Measurements from ENCODE around the gene DCC.
"Not testable (repeated sequence)": the region's sequence is repeated elsewhere in the genome, so short reads cannot be mapped to it uniquely, and the experiment has no call there.

Gene DCC

DNA sequence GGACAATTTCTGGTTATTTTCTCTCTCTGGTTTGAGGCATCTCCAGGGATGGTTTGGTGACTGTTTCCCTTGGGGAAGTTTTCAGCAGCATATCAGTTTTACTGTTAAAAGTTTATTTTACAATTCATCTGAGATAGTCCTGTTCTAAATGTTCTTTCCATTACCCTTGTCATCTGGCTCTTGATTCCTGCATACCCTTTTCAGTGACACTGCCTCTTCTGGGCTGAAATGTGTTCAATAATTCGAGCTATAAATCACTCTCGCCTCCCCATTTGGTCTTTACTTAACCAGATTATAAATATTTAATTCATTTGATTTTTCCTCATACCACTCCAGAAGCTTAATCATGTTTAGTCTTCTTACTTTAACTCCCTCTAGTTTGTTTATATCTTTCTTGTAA is 9.5 kb downstream of the DCC start:
- Histone ChIP-seq H3K4me3 (replicated peaks; ENCODE audit: low read depth, low read length) (no peak overlapping the region), H3K27me3 (replicated peaks; ENCODE audit: control insufficient read depth, insufficient read depth, low read length) (no peaks in the 10 kb centered on the region), H3K36me3 (ENCODE audit: control insufficient read depth, insufficient read depth, low read length) (no peaks in the 10 kb centered on the region)
- TF ChIP-seq, protein P1, sequence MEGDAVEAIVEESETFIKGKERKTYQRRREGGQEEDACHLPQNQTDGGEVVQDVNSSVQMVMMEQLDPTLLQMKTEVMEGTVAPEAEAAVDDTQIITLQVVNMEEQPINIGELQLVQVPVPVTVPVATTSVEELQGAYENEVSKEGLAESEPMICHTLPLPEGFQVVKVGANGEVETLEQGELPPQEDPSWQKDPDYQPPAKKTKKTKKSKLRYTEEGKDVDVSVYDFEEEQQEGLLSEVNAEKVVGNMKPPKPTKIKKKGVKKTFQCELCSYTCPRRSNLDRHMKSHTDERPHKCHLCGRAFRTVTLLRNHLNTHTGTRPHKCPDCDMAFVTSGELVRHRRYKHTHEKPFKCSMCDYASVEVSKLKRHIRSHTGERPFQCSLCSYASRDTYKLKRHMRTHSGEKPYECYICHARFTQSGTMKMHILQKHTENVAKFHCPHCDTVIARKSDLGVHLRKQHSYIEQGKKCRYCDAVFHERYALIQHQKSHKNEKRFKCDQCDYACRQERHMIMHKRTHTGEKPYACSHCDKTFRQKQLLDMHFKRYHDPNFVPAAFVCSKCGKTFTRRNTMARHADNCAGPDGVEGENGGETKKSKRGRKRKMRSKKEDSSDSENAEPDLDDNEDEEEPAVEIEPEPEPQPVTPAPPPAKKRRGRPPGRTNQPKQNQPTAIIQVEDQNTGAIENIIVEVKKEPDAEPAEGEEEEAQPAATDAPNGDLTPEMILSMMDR (IDR thresholded peaks at IDR 0.05; ENCODE audit: insufficient read depth, low read length, poor library complexity, severe bottlenecking), result no peak
- DNase-seq (ENCODE audit: extremely low read depth, insufficient read length), result no peak

DNA sequence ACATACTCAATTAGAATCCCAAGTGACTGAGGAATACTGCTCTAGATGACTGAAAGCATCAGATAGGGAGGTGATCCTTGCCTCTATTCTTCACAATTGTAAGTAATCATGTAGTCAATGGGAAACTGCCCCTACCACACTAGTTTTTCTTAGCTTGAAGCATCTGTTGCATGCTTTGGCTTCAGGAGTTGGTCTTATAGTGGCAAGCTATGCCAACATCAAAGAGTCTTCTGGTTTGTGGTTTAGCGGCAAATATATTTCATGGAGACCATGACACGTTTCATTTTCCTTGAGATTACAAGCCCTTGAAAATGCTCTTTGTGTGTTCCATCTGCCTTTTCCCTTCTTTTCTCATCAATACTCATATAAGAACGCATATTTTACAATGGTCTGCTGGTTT is 12.9 kb downstream of the DCC start:
- no peak for DNase-seq (ENCODE audit: extremely low read depth, insufficient read length)
- Histone ChIP-seq H3K4me3 (replicated peaks; ENCODE audit: low read depth, low read length) (no peak overlapping the region), H3K27me3 (replicated peaks; ENCODE audit: control insufficient read depth, insufficient read depth, low read length) (no peaks in the 10 kb centered on the region), H3K36me3 (ENCODE audit: control insufficient read depth, insufficient read depth, low read length) (no peaks in the 10 kb centered on the region)
- TF ChIP-seq, protein P1 (IDR thresholded peaks at IDR 0.05; ENCODE audit: insufficient read depth, low read length, poor library complexity, severe bottlenecking), result no peak

DNA sequence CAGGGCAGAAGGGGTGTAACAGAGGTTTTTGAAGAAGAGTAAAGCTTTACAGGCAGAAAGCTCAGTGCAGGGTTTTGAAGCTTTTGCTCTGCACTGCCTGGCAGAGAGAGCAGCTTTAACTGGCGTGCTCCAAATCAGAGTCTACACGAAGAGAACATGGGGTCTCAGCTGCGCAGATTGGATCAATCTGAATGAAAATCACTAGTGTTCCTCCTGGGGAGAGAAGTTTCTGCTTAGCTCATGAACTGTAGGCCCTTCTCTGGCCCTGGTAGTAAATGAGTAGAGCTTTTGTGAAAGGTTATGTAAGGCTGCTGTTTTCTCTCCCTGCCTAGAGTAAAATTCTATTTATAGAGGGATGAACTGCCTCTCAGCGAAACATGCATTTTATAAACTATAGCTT is 13.6 kb downstream of the DCC start:
- Histone ChIP-seq H3K36me3 (ENCODE audit: control insufficient read depth, insufficient read depth, low read length) (no peaks in the 10 kb centered on the region), H3K27me3 (replicated peaks; ENCODE audit: control insufficient read depth, insufficient read depth, low read length) (no peaks in the 10 kb centered on the region), H3K4me3 (replicated peaks; ENCODE audit: low read depth, low read length) (no peak overlapping the region)
- no peak for DNase-seq (ENCODE audit: extremely low read depth, insufficient read length)
- TF ChIP-seq, protein P1 (IDR thresholded peaks at IDR 0.05; ENCODE audit: insufficient read depth, low read length, poor library complexity, severe bottlenecking), result no peak

DNA sequence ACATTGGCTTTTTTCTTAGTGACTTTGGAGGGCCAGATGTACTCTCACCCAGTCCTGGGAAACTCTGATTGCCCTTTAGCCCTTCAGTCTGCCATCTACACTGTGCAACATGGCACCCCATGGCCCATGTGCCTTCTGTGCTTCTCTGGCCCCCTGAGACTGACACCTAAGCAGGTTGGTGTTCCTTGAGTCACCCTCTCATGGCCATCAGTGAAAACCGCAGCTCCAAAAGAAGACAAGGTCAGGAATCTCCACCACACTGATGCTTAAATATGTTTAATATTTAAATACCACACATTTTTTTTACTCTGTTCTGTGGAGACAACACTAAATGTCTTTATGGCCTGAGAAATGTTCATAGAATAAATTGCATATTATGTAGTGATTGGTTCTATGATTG is 23.9 kb downstream of the DCC start:
- no peaks in the 10 kb centered on the region for H3K36me3 ChIP-seq (ENCODE audit: control insufficient read depth, insufficient read depth, low read length)
- H3K27me3 ChIP-seq (replicated peaks; ENCODE audit: control insufficient read depth, insufficient read depth, low read length), result no peaks in the 10 kb centered on the region
- H3K4me3 ChIP-seq (replicated peaks; ENCODE audit: low read depth, low read length), result no peak overlapping the region
- DNase-seq (ENCODE audit: extremely low read depth, insufficient read length), result no peak
- TF ChIP-seq, protein P1 (IDR thresholded peaks at IDR 0.05; ENCODE audit: insufficient read depth, low read length, poor library complexity, severe bottlenecking), result no peak

DNA sequence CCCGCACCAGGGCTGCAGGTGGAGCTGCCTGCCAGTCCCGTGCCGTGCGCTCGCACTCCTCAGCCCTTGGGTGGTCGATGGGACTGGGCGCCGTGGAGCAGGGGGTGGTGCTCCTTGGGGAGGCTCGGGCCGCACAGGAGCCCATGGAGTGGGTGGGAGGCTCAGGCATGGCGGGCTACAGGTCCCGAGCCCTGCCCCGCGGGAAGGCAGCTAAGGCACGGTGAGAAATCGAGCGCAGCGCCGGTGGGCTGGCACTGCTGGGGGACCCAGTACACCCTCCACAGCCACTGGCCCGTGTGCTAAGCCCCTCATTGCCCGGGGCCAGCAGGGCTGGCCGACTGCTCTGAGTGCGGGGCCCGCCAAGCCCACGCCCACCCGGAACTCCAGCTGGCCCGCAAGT is 26.9 kb downstream of the DCC start:
- not testable (repeated sequence) for H3K4me3 ChIP-seq (replicated peaks; ENCODE audit: low read depth, low read length); H3K27me3 ChIP-seq (replicated peaks; ENCODE audit: control insufficient read depth, insufficient read depth, low read length); H3K36me3 ChIP-seq (ENCODE audit: control insufficient read depth, insufficient read depth, low read length); DNase-seq (ENCODE audit: extremely low read depth, insufficient read length)

DNA sequence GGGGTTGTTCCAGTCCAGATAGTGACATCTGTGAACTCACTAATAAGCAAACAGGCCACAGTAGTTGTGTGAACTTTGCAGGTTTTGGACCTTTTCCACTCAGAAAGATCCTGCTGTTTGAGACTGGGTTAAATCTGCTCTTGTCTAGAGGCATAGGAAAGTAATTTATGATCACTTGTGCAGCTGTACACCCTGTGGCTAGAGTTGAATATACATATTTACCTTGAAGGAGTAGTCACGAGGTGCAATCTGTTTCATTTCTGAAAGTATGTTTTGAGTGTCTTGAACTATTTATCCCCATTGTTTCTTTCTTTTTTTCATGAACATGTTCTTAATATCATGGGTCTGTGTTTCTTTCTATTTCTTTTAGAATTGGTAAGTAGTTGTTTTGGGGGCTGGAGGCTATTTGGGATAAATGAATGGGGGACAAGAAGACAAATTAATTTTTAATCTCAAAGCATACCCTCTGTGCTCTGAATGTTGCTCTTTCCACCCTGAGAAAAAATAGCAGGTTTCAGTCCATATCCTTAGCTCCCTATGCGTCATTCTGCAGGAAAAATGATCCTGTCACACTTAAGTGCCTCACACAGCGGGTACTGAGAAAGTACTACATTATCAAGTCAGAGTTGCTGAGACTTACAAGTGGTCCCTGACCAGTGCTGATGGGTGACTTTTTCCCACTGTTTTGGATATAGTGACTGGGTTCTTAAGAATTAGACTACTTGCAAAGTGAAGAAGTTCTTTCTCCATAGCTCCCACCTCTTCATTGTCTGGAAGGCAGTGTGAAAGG is 28.2 kb downstream of the DCC start:
- TF ChIP-seq, protein P1 (IDR thresholded peaks at IDR 0.05; ENCODE audit: insufficient read depth, low read length, poor library complexity, severe bottlenecking), result no peak
- no peaks in the 10 kb centered on the region for H3K27me3 ChIP-seq (replicated peaks; ENCODE audit: control insufficient read depth, insufficient read depth, low read length)
- no peaks in the 10 kb centered on the region for H3K36me3 ChIP-seq (ENCODE audit: control insufficient read depth, insufficient read depth, low read length)
- no peak overlapping the region for H3K4me3 ChIP-seq (replicated peaks; ENCODE audit: low read depth, low read length)
- no peak for DNase-seq (ENCODE audit: extremely low read depth, insufficient read length)

Data from GM06990 (cell line).